GM15510 (cell line): ENCODE data around the gene N4BP3.

Experiments
- POLR2A ChIP-seq: IDR thresholded peaks from 3 replicates; pipeline ENCODE4 v1.6.1; 2011; ENCODE audit warnings: borderline replicate concordance; ENCODE audit not compliant: insufficient read length; ENCODE audit errors: extremely low read depth

N4BP3 gene

GRCh38 chr5:178150977-178151734 lies 37.8 kb downstream of the N4BP3 start:
- peak; percentile 22 for TF ChIP-seq POLR2A

- no peak for TF ChIP-seq POLR2A
Observed at GRCh38 chr5:178152491-178153444, 39.4 kb downstream of the N4BP3 start.

GRCh38 chr5:178153530-178154340 lies 40.4 kb downstream of the N4BP3 start, which contains the start of gene NHP2:
TSS of gene NHP2 (minus strand) at chr5:178153885. CDS start at chr5:178153817, 68 bp downstream.
- peak; percentile 58 for TF ChIP-seq POLR2A

- TF ChIP-seq POLR2A, result no peak
Observed at GRCh38 chr5:178155065-178155464, 41.7 kb downstream of the N4BP3 start.

GRCh38 chr5:178160176-178160575 lies 46.8 kb downstream of the N4BP3 start:
- no peak for TF ChIP-seq POLR2A

GRCh38 chr5:178162481-178162880 lies 49.1 kb downstream of the N4BP3 start:
- TF ChIP-seq POLR2A, result no peak

GRCh38 chr5:178163772-178164735 lies 50.7 kb downstream of the N4BP3 start:
- TF ChIP-seq POLR2A, result no peak

- no peak for TF ChIP-seq POLR2A
Observed at GRCh38 chr5:178165581-178165980, 52.2 kb downstream of the N4BP3 start.

- TF ChIP-seq POLR2A, result no peak
Observed at GRCh38 chr5:178170455-178170854, 57.1 kb downstream of the N4BP3 start.

GRCh38 chr5:178174456-178174855 lies 61.1 kb downstream of the N4BP3 start:
- no peak for TF ChIP-seq POLR2A
